ENCODE measurements around the gene ERVW-1.

Gene ERVW-1

DNA sequence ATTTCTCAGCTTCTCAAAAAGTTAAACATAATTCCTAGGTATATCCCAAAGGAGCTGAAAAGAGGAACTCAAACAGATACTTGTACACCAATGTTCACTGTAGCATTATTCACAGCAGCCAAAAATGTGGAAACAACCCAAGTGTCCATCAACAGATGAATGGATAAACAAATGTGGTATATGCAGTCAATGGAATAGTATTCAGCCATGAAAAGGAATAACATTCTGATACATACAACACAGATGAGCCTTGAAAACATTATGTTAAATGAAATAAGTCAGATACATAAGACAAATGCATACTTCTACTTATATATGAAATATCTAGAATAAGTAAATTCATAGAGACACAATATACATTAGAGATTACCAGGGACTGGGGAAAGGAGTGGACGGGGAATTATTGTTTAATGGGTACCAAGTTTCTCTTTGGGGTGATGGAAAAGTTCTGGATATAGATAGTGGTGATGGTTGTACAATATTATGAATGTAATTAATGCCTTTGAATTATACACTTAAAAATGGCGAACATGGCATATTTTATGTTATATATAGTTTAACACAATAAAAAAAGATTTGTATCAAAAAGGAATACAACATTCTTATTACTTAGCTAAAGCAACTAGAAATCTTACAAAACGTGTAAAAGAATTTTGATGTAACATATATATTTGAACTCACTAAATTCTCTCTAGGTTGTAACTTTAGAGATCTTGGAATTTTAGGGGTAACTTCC lies 35.6 kb upstream of the ERVW-1 start:
- TF ChIP-seq GABPA (IDR thresholded peaks at IDR 0.05; ENCODE audit: low read depth) (no peak), SPI1 (IDR thresholded peaks at IDR 0.05; ENCODE audit: borderline replicate concordance, low read depth) (no peak)
- TF ChIP-seq, protein P1, sequence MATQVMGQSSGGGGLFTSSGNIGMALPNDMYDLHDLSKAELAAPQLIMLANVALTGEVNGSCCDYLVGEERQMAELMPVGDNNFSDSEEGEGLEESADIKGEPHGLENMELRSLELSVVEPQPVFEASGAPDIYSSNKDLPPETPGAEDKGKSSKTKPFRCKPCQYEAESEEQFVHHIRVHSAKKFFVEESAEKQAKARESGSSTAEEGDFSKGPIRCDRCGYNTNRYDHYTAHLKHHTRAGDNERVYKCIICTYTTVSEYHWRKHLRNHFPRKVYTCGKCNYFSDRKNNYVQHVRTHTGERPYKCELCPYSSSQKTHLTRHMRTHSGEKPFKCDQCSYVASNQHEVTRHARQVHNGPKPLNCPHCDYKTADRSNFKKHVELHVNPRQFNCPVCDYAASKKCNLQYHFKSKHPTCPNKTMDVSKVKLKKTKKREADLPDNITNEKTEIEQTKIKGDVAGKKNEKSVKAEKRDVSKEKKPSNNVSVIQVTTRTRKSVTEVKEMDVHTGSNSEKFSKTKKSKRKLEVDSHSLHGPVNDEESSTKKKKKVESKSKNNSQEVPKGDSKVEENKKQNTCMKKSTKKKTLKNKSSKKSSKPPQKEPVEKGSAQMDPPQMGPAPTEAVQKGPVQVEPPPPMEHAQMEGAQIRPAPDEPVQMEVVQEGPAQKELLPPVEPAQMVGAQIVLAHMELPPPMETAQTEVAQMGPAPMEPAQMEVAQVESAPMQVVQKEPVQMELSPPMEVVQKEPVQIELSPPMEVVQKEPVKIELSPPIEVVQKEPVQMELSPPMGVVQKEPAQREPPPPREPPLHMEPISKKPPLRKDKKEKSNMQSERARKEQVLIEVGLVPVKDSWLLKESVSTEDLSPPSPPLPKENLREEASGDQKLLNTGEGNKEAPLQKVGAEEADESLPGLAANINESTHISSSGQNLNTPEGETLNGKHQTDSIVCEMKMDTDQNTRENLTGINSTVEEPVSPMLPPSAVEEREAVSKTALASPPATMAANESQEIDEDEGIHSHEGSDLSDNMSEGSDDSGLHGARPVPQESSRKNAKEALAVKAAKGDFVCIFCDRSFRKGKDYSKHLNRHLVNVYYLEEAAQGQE (IDR thresholded peaks at IDR 0.05; ENCODE audit: insufficient replicate concordance, low read depth) = no peak
- Histone ChIP-seq H3K27ac (replicated peaks) (no peak overlapping the region), H3K27me3 (ENCODE audit: insufficient read depth, poor library complexity, severe bottlenecking) (no peaks in the 10 kb centered on the region), H3K4me3 (replicated peaks; ENCODE audit: insufficient read depth, low read length) (no peak overlapping the region)
- no peak for DNase-seq (ENCODE audit: low read depth in 1 of 2, low spot score in 1 of 2)

GRCh38 chr7:92508946-92509345 lies 31.2 kb upstream of the ERVW-1 start:
- no peak for TF ChIP-seq CTCF (IDR thresholded peaks at IDR 0.05; ENCODE audit: insufficient read depth, low read length)
- no peak for TF ChIP-seq POLR2AphosphoS5 (IDR thresholded peaks at IDR 0.05; ENCODE audit: low read depth)
- TF ChIP-seq SPI1 (IDR thresholded peaks at IDR 0.05; ENCODE audit: borderline replicate concordance, low read depth) = no peak
- TF ChIP-seq GABPA (IDR thresholded peaks at IDR 0.05; ENCODE audit: low read depth) = no peak
- TF ChIP-seq, protein P1 (IDR thresholded peaks at IDR 0.05; ENCODE audit: insufficient replicate concordance, low read depth) = no peak
- no peak for DNase-seq (ENCODE audit: low read depth in 1 of 2, low spot score in 1 of 2)
- H3K27ac ChIP-seq (replicated peaks) = no peak overlapping the region
- H3K27me3 ChIP-seq (ENCODE audit: insufficient read depth, poor library complexity, severe bottlenecking) = no peaks in the 10 kb centered on the region
- H3K4me3 ChIP-seq (replicated peaks; ENCODE audit: insufficient read depth, low read length) = no peak overlapping the region

- Histone ChIP-seq H3K4me3 (replicated peaks; ENCODE audit: insufficient read depth, low read length) (no peak overlapping the region), H3K27me3 (ENCODE audit: insufficient read depth, poor library complexity, severe bottlenecking) (no peaks in the 10 kb centered on the region), H3K27ac (replicated peaks) (no peak overlapping the region)
- DNase-seq (ENCODE audit: low read depth in 1 of 2, low spot score in 1 of 2) = no peak
- TF ChIP-seq, protein P1 (IDR thresholded peaks at IDR 0.05; ENCODE audit: insufficient replicate concordance, low read depth) = no peak
- TF ChIP-seq SPI1 (IDR thresholded peaks at IDR 0.05; ENCODE audit: borderline replicate concordance, low read depth) (no peak), GABPA (IDR thresholded peaks at IDR 0.05; ENCODE audit: low read depth) (no peak), POLR2AphosphoS5 (IDR thresholded peaks at IDR 0.05; ENCODE audit: low read depth) (no peak), CTCF (IDR thresholded peaks at IDR 0.05; ENCODE audit: insufficient read depth, low read length) (no peak)
Observed at GRCh38 chr7:92506363-92506762, 28.6 kb upstream of the ERVW-1 start.

Measured in HL-60 (cell line).